RWPE1 (cell line): Measurements from ENCODE around the gene MEA1.

Source experiments
- CTCF ChIA-PET: fragments of 350-600 bp; sonication (Branson Sonifier 250); formaldehyde crosslinking; extraction: SDS; loops from one replicate; lab custom pipeline; 2021; lab: Yijun Ruan, JAX
- POLR2A ChIA-PET: fragments of 400-600 bp; formaldehyde crosslinking; extraction: SDS; loops from one replicate; lab custom pipeline; 2020; ENCODE audit warnings: antibody characterized with exemption; ENCODE audit not compliant: low non-redundant PET; lab: Yijun Ruan, JAX
- DNase-seq: peaks from one replicate; pipeline ENCODE4 v3.0.0; 2012; ENCODE audit warnings: low spot score
- H3K27ac ChIP-seq: fragments of 450-650 bp; 2 replicates; pipeline ENCODE4 v1.5.1; 2017
- CTCF ChIP-seq: fragments of 450-650 bp; conservative IDR thresholded peaks from 2 replicates; pipeline ENCODE4 v1.5.1; 2017; ENCODE audit warnings: low read depth, mild to moderate bottlenecking

The MEA1 gene

GRCh38 chr6:43034190-43034525, 20.4 kb upstream of the MEA1 start:
- ChIA-PET CTCF (interaction anchor here (0.6 kb wide), 1 partner anchor 413 kb away, joined by 3 read pairs; no protein-coding TSS in a partner anchor), POLR2A (no interaction called here)
- peak overlapping the region; percentile 48 for H3K27ac ChIP-seq
- DNase-seq: no peak
- TF ChIP-seq CTCF: no peak

- DNase-seq: no peak
- TF ChIP-seq CTCF: no peak
- POLR2A ChIA-PET: no interaction called here
- no peak overlapping the region for H3K27ac ChIP-seq
- CTCF ChIA-PET: no interaction called here
Measured at GRCh38 chr6:43033496-43034189, 19.9 kb upstream of the MEA1 start.

- H3K27ac ChIP-seq: peak overlapping the region; percentile 18
- CTCF ChIA-PET: interaction anchor here (0.6 kb wide), 1 partner anchor 97 kb away, joined by 3 read pairs; no protein-coding TSS in a partner anchor
- POLR2A ChIA-PET: interaction anchor here (0.5 to 0.6 kb wide), 2 partner anchors 492 to 580 kb away, joined by 3 to 5 read pairs; no protein-coding TSS in a partner anchor
- no peak for DNase-seq
- no peak for TF ChIP-seq CTCF
Measured at GRCh38 chr6:43032326-43032725, 18.6 kb upstream of the MEA1 start.

- CTCF ChIA-PET: no interaction called here
- POLR2A ChIA-PET: interaction anchor here (0.6 kb wide), 1 partner anchor 8 kb away, joined by 3 read pairs; the partner anchor contains the start of gene RRP36
- DNase-seq: no peak
Measured at GRCh38 chr6:43029120-43029519, 15.4 kb upstream of the MEA1 start.

GRCh38 chr6:43026365-43026764, 12.6 kb upstream of the MEA1 start:
- no peak overlapping the region for H3K27ac ChIP-seq
- no peak for TF ChIP-seq CTCF
- ChIA-PET CTCF (no interaction called here), POLR2A (no interaction called here)
- DNase-seq: no peak

More at GRCh38 chr6:43029120-43029519, 15.4 kb upstream of the MEA1 start:
- no peak for TF ChIP-seq CTCF
- peak overlapping the region; percentile 16 for H3K27ac ChIP-seq

- ChIA-PET POLR2A (interaction anchor here (0.6 kb wide), 1 partner anchor 64 kb away, joined by 3 read pairs; no protein-coding TSS in a partner anchor), CTCF (no interaction called here)
- DNase-seq: no peak
- no peak for TF ChIP-seq CTCF
- no peak overlapping the region for H3K27ac ChIP-seq
Measured at GRCh38 chr6:43024436-43024835, 10.7 kb upstream of the MEA1 start.
